Endometrium (tissue), 2 donors: ENCODE results near the gene CHST3.
"Not testable (repeated sequence)": the region's sequence is repeated elsewhere in the genome, so short reads cannot be mapped to it uniquely, and the experiment has no call there.

Experiments used
- FAIRE-seq: peaks from 2 replicates; lab custom pipeline; 2012; peaks lifted over from hg19 to GRCh38; lab: Jason Lieb, UNC
- donor health status: control.
- donor health status: control.

Gene CHST3

DNA sequence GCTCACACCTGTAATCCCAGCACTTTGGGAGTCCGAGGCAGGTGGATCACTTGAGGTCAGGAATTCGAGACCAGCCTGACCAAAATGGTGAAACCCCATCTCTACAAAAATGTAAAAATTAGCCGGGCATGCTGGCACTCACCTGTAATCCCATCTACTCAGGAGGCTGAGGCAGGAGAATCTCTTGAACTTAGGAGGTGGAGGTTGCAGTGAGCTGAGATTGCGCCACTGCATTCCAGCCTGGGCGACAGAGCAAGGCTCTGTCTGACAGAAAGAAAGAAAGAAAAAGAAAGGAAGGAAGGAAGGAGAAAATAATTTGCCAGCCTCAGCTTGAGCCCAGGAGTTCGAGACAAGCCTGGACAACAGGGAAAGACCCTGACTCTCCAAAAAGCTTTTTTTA is 24.7 kb downstream of the CHST3 start:
- FAIRE-seq: not testable (repeated sequence)

DNA sequence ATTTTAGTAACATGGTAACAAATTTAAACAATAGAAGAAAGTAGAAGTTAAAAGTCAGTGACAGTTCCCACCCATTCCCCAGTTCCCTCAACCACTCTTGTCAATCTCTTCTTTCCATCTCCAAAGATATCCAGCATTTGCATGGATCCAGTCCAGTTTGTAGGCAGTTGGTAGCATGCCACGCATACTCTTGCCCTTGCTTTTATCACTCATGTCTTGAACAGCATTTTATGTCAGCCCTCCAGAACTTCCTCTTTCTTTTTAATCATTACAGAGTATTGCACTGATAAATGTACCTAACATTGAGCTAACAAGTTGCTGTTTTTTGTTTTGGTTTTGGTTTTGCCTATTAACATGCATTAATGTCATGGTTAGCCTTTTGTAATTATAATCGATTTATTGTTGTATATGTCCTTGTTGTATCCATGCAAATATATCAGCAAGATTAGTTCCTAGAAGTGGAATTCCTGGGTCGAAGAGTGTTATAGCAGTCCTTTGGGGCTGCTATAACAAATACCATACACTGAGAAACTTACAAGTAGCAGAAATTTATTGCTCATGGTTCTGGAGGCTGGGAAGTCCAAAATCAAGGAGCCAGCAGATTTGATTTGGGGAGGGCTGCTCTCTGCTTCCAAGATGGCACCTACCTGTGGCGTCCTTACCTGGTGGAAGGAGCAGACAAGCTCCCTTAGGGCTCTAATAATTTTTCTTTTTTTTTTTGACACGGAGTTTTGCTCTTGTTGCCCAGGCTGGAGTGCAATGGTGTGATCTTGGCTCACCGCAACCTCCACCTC is 25.7 kb downstream of the CHST3 start:
- no peak for FAIRE-seq

DNA sequence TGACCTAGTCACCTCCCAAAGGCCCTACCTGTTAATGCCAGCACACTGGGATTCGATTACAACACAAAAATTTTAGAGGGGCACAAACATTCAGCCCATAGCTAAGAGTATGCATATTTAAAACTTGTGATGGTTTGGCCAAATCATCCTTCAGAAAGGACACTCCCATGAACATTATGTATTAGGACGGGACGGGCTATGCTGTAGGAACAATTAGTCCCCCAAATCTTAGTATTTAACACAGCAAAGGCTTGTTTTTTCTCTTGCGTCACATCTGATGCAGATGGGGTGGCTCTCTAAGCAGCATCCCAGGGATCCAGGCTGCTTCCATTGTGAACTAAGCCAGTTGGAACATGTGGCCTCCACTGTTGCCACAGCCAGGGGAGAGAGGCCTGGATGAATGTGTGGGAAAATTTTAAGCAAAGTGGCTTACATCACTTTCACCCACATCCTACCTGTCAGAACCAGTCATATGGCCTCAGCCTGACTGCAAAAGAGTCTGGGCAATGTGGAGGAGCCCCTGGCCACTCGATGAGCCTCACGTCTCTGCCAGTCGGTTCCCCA is 26.6 kb downstream of the CHST3 start:
- FAIRE-seq: no peak

DNA sequence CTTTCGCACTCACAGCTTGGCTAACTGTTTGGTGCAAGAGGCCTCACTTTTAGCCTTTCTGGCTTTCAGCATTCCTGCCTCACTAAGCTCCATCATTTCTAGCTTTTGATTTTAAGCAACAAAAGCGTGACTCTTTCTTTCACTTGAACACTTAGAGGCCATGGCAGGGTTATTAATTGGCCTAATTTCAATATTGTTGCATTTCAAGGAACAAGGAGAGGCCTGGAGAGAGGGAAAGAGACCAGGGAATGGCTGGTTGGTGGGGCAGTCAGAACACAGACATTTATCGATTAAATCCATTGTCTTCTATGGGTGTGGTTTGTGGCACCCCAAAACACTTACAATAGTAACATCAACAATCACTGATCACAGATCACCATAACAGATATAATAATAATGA is 31.3 kb downstream of the CHST3 start:
- no peak for FAIRE-seq

DNA sequence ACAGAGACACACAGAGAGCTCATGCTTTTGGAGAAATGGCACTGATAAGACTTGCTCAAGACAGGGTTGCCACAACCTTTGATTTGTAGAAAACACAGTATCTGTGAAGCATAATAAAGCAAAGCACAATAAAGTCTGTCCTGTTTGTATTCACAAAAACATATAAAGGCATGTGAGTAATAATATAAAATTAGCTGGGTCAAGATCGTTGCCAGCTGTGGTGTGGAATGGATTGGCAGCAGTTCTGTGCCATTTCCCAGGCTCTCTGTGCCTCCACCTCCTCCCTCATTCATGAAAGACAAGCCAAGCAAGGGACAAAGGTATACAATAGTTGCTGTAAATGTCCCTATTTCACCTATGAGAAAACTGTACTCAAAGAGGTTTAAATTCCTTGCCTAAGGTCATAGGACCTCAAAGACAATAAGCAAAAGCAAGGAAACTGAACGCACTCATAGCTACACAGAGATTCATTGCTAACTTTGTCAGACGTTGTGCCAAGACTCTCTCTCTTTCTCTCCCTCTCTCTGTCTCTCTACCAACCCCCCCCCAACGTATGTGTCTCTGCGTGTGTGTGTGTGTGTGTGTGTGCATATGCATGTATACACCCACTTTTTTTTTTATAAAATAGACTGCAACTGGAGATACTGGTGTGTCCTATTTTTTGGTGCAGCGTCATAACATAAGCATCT is 31.8 kb downstream of the CHST3 start:
- FAIRE-seq: no peak

DNA sequence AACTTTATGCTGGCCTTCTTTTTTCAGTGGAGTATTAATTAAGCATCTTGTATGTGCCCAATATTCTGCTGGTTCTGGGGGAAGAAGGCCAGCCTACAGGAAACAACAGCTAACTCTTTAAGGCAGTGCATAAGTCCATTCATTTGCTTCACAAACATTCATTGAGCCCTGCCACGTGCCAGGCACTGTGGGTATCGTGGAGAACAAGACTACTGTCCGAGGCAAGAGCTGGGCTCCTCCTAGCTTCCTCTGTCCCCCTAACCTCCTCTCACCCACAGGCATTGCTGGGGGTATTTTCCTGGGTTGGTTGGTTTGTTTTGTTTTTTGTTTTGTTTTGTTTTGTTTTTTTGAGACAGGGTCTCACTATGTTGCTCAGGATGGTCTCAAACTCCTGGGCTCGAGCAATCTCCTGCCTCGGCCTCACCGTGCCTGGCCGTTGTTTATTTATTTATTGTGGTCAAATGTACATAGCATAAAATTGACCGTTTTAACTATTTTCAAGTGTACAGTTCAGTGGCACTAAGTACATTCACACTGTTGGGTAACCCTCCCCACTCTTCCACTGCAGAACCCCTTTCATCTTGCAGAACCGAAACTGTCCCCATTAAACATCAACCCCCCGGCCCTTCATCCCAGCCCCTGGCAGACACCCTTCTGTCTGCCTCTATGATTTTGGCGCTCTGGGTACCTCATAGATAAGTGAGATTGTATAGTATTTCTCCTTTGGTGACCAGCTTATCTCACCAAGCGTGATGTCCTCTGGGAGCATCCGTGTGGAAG is 32.6 kb downstream of the CHST3 start:
- FAIRE-seq: no peak

DNA sequence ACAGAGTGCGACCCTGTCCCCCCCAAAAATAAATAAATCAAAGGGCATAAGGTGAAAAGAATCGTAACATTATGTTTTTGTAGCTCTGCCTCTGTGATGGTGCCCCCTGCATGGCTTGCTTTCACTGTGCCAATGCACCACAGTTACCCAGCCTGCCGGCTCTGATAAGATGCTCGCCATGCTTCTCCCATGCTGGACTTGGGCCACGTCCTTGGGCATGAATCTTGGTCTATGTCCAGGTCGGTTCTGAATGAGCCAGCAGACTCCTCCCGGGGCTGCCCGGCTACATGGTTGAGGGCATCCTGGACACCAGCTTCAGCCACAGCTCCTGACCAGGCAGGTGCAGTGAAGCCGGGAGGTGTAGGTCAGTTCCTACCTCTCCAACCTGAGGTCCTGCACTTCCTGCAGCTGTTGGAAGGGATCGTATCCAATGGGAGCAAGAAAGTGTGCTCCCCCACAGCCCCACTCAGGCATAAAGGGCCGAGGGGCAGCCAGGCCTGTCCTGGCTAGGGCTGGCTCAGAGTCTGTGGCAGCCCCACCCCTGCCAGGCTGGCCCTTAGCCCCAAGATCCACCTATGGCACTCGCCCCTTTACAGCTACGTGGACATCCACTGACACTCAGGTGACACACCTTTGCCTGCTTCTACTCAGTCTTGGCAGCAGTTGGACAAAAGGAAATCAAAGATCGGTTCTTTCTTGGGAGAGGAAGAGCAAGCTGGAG is 34.1 kb downstream of the CHST3 start:
- no peak for FAIRE-seq

DNA sequence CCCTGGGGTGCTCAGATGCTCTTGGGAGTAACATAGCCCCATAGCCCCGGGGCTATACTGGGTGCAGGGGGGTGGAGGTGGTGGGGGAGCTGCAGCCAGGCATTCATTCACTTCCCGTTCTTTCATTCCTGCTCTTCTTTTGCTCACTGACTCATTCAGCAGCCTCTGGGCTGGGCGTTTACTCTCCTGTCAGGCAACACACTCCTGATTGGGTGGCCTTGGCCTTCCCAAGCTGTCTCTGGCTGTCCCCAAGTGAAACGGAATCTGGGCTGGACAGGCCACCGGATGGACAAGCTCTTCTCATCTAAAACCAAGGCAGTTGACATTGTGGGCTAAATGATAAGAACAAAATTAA is 34.6 kb downstream of the CHST3 start:
- no peak for FAIRE-seq

DNA sequence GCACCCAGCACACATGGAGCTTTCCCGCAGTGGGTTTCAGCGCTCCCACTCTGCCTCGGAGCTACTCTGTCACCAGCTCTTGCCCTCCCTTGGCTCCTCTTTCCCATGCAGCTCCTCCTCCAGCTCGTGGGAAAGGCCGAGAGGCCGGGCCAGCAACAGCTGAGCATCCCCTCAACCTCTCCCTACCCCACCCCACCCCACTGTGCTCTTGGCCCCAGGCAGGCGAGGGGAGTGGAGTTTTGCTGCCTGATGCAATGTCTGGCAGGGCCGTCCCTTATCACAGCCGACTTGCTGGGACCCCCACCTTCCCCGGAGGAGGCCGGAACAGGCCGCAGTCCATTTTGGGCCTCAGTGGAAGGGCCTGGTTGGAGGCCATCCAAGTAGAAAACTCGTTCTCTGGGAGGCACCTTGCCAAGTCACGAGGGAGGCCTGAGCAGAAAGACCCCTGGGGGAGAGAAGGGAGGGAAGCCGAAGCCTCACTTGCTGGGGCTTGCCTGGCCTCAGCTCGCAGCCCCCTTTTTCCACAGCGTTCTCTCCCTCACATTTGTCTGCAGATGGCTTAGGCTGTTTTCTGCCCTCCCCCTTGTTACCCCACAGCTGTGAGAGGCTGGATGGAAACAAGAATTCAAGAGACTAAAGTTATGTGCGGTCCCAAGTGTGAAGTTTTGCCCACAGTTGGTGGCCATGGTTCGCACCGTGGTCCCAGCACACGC is 35.3 kb downstream of the CHST3 start:
- FAIRE-seq: peak; percentile 8

DNA sequence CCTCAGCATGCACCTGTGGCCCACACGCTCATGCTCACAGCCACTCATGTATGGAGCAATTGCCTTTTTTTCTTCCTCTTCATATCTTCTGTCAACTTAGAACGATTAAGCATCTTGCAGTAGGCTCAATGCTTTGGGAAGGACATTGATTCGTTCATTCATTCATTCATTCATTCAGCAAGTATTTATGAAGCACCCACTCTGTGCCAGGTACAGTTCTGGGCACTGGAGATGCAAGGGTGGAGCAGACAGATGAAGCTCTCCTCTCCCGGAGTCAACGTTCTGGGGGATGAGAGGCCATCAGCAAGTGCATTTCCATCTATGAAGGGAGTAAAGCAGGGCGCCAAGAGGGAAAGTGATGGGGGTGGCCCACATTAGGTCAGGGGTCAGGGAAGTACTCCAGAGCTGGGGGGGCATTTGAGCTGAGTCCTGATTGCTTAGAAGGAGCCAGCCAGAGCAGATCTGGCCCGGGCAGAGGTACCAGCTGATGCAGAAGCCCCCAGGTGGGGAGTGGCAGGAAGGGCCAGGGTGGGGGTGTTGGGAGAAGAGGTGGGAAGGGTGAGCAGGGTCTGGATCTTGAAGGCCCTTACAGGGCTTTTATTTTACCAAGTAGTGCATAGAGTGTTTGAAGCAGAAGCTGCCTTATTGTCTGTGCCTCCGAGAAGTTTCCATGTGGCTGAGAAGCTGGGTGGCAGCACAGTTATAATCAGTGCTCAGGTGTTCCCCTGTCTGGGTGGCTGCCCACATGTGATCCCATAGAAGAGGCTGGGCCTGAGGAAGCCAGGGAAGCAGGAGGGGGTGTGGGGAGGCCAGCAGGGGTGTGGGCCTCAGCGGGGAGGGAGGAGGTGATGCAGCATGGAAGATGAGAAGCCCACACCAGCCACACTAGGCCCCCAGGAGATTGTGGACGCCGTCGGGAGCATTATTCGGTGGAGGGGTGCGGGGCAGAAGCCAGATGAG is 36.2 kb downstream of the CHST3 start:
- FAIRE-seq: no peak

DNA sequence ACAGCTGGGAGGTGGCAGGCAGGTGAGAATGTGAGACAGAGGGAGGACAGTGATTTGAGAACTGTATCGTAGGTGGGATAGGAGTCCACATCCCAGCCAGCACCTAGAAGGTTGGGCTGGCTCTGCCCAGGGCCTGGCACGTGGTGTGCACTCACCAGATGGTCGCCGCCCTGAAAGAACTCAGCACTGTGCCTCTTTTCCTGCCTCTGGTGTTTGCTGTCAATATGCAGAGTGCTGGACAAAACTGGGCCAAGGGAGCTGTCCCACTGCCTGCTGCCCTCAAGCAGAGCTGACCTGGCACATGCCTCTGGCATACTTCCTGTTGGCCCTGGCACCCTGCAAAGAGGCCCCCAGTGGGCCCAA is 36.8 kb downstream of the CHST3 start:
- no peak for FAIRE-seq

DNA sequence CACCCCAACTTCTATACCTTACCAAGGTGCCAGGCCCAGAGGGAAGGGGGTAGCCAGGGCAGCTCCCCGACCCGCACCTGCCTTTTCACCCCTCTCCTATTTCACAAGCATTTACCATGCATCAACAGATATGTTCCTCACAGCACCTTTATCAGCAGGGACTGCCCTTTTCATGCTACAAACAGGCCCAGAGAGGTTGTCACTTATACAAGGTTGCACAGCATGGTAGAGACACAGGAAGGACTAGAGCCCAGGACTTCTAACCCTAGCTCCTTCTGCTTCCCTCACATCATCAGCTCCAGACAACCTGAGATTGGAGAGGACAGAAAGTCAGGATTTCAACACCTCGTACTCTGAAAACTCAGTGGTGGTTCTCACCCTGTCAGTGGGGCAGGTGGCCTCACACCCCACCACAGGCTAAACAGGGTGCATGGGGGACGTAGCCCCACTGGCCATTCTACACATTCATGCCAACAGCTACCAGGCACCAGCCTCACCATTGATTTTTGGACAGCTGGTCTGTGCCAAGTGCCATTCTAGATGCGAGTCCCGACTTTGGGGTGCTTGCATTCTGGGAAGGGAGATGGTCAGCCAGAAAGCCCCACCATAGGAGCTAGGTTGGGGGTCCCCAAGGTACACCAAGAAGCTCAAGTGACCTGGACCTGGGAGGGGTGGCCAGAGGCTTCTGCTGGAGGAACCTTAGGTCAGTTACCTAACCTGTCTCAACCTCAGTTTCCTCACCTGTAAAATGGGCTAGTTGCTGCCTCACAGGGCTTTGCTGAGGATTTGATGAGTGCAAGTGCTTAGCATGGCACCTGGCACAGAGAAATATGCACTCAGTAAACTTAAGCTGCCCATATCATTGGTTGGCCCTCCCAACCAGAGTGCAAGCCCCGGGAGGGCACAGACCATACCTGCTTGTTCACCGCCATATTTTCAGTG is 38.4 kb downstream of the CHST3 start:
- no peak for FAIRE-seq

DNA sequence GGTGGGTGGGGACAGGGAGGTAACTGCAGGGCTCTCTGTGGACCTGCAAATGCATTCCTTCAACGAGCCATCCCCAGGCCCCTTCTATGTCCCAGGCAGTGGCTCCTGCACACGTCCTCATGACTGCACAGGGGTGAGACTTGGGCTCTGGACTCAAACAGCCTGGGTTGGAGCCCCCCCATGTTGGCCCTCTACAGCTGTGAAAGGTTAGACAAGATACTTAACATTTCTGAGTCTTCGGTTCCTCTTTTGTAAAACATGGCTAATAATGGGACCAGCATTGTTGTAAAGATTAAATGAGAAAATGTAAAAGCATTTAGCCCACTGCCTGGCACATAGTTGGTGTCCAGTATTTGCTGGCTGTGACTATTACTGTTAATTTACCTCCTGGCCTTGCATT is 41.8 kb downstream of the CHST3 start:
- no peak for FAIRE-seq

DNA sequence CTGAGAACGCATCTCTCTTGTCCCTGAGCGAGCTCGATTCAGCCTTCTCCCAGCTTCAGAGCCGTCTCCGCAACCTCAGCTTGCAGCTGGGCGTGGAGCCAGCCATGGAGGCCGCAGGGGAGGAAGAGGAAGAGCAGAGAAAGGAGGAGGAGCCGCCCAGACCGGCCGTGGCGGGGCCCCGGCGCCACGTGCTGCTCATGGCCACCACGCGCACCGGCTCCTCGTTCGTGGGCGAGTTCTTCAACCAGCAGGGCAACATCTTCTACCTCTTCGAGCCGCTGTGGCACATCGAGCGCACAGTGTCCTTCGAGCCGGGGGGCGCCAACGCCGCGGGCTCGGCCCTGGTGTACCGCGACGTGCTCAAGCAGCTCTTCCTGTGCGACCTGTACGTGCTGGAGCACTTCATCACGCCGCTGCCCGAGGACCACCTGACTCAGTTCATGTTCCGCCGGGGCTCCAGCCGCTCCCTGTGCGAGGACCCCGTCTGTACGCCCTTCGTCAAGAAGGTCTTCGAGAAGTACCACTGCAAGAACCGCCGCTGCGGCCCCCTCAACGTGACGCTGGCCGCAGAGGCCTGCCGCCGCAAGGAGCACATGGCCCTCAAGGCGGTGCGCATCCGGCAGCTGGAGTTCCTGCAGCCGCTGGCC is 43.2 kb downstream of the CHST3 start:
- FAIRE-seq: no peak

DNA sequence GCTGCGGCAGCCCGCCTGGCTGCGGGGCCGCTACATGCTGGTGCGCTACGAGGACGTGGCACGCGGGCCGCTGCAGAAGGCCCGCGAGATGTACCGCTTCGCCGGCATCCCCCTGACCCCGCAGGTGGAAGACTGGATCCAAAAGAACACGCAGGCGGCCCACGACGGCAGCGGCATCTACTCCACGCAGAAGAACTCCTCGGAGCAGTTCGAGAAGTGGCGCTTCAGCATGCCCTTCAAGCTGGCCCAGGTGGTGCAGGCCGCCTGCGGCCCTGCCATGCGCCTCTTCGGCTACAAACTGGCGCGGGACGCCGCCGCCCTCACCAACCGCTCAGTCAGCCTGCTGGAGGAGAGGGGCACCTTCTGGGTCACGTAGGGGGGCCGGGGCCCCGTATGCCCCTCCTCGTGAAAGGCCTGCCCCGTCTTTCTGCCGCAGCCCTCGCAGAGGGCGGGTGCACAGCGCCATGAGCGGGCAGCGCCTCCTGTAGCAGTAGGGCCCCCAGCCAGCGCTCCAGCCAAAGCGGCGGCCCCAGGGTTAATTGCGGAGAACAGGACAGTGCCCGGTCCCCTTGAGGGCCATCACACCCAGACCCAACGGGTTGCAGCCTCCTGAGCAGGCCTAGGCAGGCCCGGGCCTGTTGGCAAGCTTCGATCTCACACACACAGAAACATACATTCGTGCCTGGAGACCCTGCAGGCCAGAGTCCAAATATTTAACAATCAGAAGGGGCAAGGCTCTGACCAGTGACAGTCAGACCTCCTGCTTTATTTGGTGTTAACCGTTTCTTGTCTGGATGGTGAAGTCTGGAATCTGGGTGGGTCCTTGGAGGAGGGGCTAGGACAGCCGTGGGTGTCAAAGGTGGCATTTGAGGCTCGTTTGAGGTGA is 44.1 kb downstream of the CHST3 start:
- no peak for FAIRE-seq

DNA sequence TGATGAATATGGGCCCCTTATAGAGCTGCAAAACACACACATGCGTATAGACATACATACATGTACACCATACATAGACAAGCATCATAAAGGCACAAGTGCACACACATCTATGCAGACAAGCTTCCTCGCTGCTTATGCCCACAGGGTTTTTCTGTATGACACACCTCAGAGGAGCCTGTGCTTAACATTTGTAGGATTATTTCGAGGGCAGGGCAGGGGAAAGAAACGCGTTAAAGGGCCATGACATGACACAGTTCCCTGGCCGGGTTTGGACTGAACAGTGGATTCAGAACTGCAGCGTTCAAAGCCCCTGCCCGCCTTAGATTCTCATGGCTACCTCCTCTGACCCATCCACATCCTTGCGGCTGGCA is 44.8 kb downstream of the CHST3 start:
- no peak for FAIRE-seq

DNA sequence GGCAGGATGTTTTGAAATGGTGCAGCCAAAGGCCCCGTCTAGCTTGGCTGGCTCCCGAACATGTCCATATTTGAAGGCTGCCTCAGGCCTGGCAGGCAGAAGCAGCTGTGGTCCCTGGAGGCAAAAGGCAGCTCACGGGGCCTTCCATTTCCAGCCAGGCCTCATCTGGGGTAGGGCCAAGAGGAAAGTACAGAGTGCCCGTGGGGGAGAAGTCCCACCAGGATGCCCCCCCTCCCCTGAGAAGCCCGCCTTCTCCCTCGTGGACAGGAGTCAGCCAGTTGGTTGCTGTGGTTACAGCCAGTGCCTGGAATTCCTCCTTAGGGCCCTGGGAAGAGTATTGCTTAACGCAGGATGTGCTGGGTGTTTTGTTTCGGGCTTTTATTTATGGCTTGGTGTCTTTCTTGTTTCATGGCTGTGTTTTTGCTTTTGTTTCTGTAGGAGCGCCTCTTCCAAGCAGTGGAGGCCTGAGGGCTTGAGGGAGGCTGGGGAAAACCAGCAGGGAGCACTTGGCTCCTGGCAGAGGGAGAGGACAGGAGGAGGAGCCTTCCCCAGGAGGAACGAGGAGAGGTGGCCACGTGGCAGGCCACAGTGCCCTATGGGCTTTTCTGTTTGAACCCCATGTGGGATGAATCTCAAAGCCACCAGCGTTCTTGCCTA is 45.4 kb downstream of the CHST3 start:
- peak; percentile 97 for FAIRE-seq
